ENCODE data around the gene EID2B.

Gene EID2B

GRCh38 chr19:39532233-39533002 lies at the start of gene EID2B:
Gene EID2B (minus strand): TSS chr19:39532852. CDS start chr19:39532802, 50 bp downstream.
- no peaks in the 10 kb centered on the region for H3K27me3 ChIP-seq (ENCODE audit: control insufficient read depth, insufficient read depth, low read length)
- no peaks in the 10 kb centered on the region for H3K36me3 ChIP-seq (ENCODE audit: control insufficient read depth, insufficient read depth, low read length)
- H3K9ac ChIP-seq (ENCODE audit: low read length) = peak within 1 kb of the TSS; percentile 87
- peak within 1 kb of the TSS; percentile 90 for H3K4me3 ChIP-seq (ENCODE audit: low read length)
- peak within 1 kb of the TSS; percentile 81 for H3K27ac ChIP-seq (ENCODE audit: low read depth, low read length)
- H3K4me1 ChIP-seq (ENCODE audit: control insufficient read depth, insufficient read depth, low read length) = peaks cover 9% of the 10 kb centered on the region

GRCh38 chr19:39582442-39582841 lies 49.8 kb upstream of the EID2B start:
- H3K4me3 ChIP-seq (ENCODE audit: low read length) = no peak overlapping the region

GRCh38 chr19:39568604-39569003 lies 36.0 kb upstream of the EID2B start:
- no peaks in the 10 kb centered on the region for H3K4me1 ChIP-seq (ENCODE audit: control insufficient read depth, insufficient read depth, low read length)
- no peaks in the 10 kb centered on the region for H3K27me3 ChIP-seq (ENCODE audit: control insufficient read depth, insufficient read depth, low read length)
- no peak overlapping the region for H3K4me3 ChIP-seq (ENCODE audit: low read length)
- H3K9ac ChIP-seq (ENCODE audit: low read length) = no peak overlapping the region
- no peaks in the 10 kb centered on the region for H3K36me3 ChIP-seq (ENCODE audit: control insufficient read depth, insufficient read depth, low read length)
- no peak overlapping the region for H3K27ac ChIP-seq (ENCODE audit: low read depth, low read length)

More at GRCh38 chr19:39582442-39582841, 49.8 kb upstream of the EID2B start:
- H3K4me1 ChIP-seq (ENCODE audit: control insufficient read depth, insufficient read depth, low read length) = no peaks in the 10 kb centered on the region
- no peak overlapping the region for H3K27ac ChIP-seq (ENCODE audit: low read depth, low read length)
- no peaks in the 10 kb centered on the region for H3K27me3 ChIP-seq (ENCODE audit: control insufficient read depth, insufficient read depth, low read length)
- H3K9ac ChIP-seq (ENCODE audit: low read length) = no peak overlapping the region
- no peaks in the 10 kb centered on the region for H3K36me3 ChIP-seq (ENCODE audit: control insufficient read depth, insufficient read depth, low read length)

GRCh38 chr19:39566064-39566463 lies 33.4 kb upstream of the EID2B start:
- Histone ChIP-seq H3K9ac (ENCODE audit: low read length) (no peak overlapping the region), H3K4me1 (ENCODE audit: control insufficient read depth, insufficient read depth, low read length) (no peaks in the 10 kb centered on the region), H3K36me3 (ENCODE audit: control insufficient read depth, insufficient read depth, low read length) (no peaks in the 10 kb centered on the region), H3K4me3 (ENCODE audit: low read length) (no peak overlapping the region), H3K27ac (ENCODE audit: low read depth, low read length) (no peak overlapping the region), H3K27me3 (ENCODE audit: control insufficient read depth, insufficient read depth, low read length) (no peaks in the 10 kb centered on the region)

- Histone ChIP-seq H3K27ac (ENCODE audit: low read depth, low read length) (no peak overlapping the region), H3K9ac (ENCODE audit: low read length) (no peak overlapping the region), H3K4me1 (ENCODE audit: control insufficient read depth, insufficient read depth, low read length) (no peaks in the 10 kb centered on the region)
Measured at GRCh38 chr19:39563408-39563807, 30.8 kb upstream of the EID2B start.

GRCh38 chr19:39558624-39559117 lies 26.0 kb upstream of the EID2B start:
- Histone ChIP-seq H3K27me3 (ENCODE audit: control insufficient read depth, insufficient read depth, low read length) (no peaks in the 10 kb centered on the region), H3K9ac (ENCODE audit: low read length) (no peak overlapping the region), H3K27ac (ENCODE audit: low read depth, low read length) (no peak overlapping the region), H3K4me1 (ENCODE audit: control insufficient read depth, insufficient read depth, low read length) (peaks cover 2% of the 10 kb centered on the region), H3K36me3 (ENCODE audit: control insufficient read depth, insufficient read depth, low read length) (no peaks in the 10 kb centered on the region), H3K4me3 (ENCODE audit: low read length) (no peak overlapping the region)

More at GRCh38 chr19:39563408-39563807, 30.8 kb upstream of the EID2B start:
- Histone ChIP-seq H3K4me3 (ENCODE audit: low read length) (no peak overlapping the region), H3K27me3 (ENCODE audit: control insufficient read depth, insufficient read depth, low read length) (no peaks in the 10 kb centered on the region), H3K36me3 (ENCODE audit: control insufficient read depth, insufficient read depth, low read length) (no peaks in the 10 kb centered on the region)

GRCh38 chr19:39557811-39558623 lies 25.4 kb upstream of the EID2B start:
- H3K27me3 ChIP-seq (ENCODE audit: control insufficient read depth, insufficient read depth, low read length) = no peaks in the 10 kb centered on the region
- H3K27ac ChIP-seq (ENCODE audit: low read depth, low read length) = no peak overlapping the region
- H3K4me3 ChIP-seq (ENCODE audit: low read length) = no peak overlapping the region
- peaks cover 2% of the 10 kb centered on the region for H3K4me1 ChIP-seq (ENCODE audit: control insufficient read depth, insufficient read depth, low read length)
- H3K9ac ChIP-seq (ENCODE audit: low read length) = no peak overlapping the region
- no peaks in the 10 kb centered on the region for H3K36me3 ChIP-seq (ENCODE audit: control insufficient read depth, insufficient read depth, low read length)

- no peak overlapping the region for H3K4me3 ChIP-seq (ENCODE audit: low read length)
- no peak overlapping the region for H3K9ac ChIP-seq (ENCODE audit: low read length)
Measured at GRCh38 chr19:39555883-39556282, 23.2 kb upstream of the EID2B start.

GRCh38 chr19:39554701-39555311 lies 22.2 kb upstream of the EID2B start:
- H3K4me3 ChIP-seq (ENCODE audit: low read length) = no peak overlapping the region
- H3K27me3 ChIP-seq (ENCODE audit: control insufficient read depth, insufficient read depth, low read length) = no peaks in the 10 kb centered on the region
- H3K36me3 ChIP-seq (ENCODE audit: control insufficient read depth, insufficient read depth, low read length) = no peaks in the 10 kb centered on the region
- no peak overlapping the region for H3K9ac ChIP-seq (ENCODE audit: low read length)
- peaks cover 2% of the 10 kb centered on the region for H3K4me1 ChIP-seq (ENCODE audit: control insufficient read depth, insufficient read depth, low read length)
- H3K27ac ChIP-seq (ENCODE audit: low read depth, low read length) = no peak overlapping the region

More at GRCh38 chr19:39555883-39556282, 23.2 kb upstream of the EID2B start:
- H3K4me1 ChIP-seq (ENCODE audit: control insufficient read depth, insufficient read depth, low read length) = peaks cover 2% of the 10 kb centered on the region
- H3K27me3 ChIP-seq (ENCODE audit: control insufficient read depth, insufficient read depth, low read length) = no peaks in the 10 kb centered on the region
- no peak overlapping the region for H3K27ac ChIP-seq (ENCODE audit: low read depth, low read length)
- H3K36me3 ChIP-seq (ENCODE audit: control insufficient read depth, insufficient read depth, low read length) = no peaks in the 10 kb centered on the region

- Histone ChIP-seq H3K36me3 (ENCODE audit: control insufficient read depth, insufficient read depth, low read length) (no peaks in the 10 kb centered on the region), H3K27ac (ENCODE audit: low read depth, low read length) (no peak overlapping the region), H3K27me3 (ENCODE audit: control insufficient read depth, insufficient read depth, low read length) (no peaks in the 10 kb centered on the region), H3K4me1 (ENCODE audit: control insufficient read depth, insufficient read depth, low read length) (peaks cover 2% of the 10 kb centered on the region), H3K9ac (ENCODE audit: low read length) (no peak overlapping the region), H3K4me3 (ENCODE audit: low read length) (no peak overlapping the region)
Measured at GRCh38 chr19:39553082-39553652, 20.5 kb upstream of the EID2B start.

- H3K9ac ChIP-seq (ENCODE audit: low read length) = no peak overlapping the region
- H3K27ac ChIP-seq (ENCODE audit: low read depth, low read length) = no peak overlapping the region
- H3K27me3 ChIP-seq (ENCODE audit: control insufficient read depth, insufficient read depth, low read length) = no peaks in the 10 kb centered on the region
- H3K4me3 ChIP-seq (ENCODE audit: low read length) = no peak overlapping the region
- H3K4me1 ChIP-seq (ENCODE audit: control insufficient read depth, insufficient read depth, low read length) = no peaks in the 10 kb centered on the region
- no peaks in the 10 kb centered on the region for H3K36me3 ChIP-seq (ENCODE audit: control insufficient read depth, insufficient read depth, low read length)
Measured at GRCh38 chr19:39550197-39550596, 17.5 kb upstream of the EID2B start.

- Histone ChIP-seq H3K27me3 (ENCODE audit: control insufficient read depth, insufficient read depth, low read length) (no peaks in the 10 kb centered on the region), H3K9ac (ENCODE audit: low read length) (no peak overlapping the region), H3K4me3 (ENCODE audit: low read length) (no peak overlapping the region), H3K4me1 (ENCODE audit: control insufficient read depth, insufficient read depth, low read length) (no peaks in the 10 kb centered on the region), H3K27ac (ENCODE audit: low read depth, low read length) (no peak overlapping the region), H3K36me3 (ENCODE audit: control insufficient read depth, insufficient read depth, low read length) (no peaks in the 10 kb centered on the region)
Measured at GRCh38 chr19:39546599-39546998, 13.9 kb upstream of the EID2B start.

All from rectal smooth muscle tissue (tissue), 1 donor.